ENCODE results near the gene C10orf67.
"Not testable (repeated sequence)": the region's sequence is repeated elsewhere in the genome, so short reads cannot be mapped to it uniquely, and the experiment has no call there.

Gene C10orf67

GRCh38 chr10:23362069-23362830, 17.7 kb upstream of the C10orf67 start:
- no peak for DNase-seq

- DNase-seq: no peak
These were observed 17.1 kb upstream of the C10orf67 start for GRCh38 chr10:23361665-23362064.

- no peak for DNase-seq
These were observed 15.2 kb upstream of the C10orf67 start for GRCh38 chr10:23359692-23360380.

- no peak for DNase-seq
These were observed 13.8 kb upstream of the C10orf67 start for GRCh38 chr10:23358357-23358756.

DNA sequence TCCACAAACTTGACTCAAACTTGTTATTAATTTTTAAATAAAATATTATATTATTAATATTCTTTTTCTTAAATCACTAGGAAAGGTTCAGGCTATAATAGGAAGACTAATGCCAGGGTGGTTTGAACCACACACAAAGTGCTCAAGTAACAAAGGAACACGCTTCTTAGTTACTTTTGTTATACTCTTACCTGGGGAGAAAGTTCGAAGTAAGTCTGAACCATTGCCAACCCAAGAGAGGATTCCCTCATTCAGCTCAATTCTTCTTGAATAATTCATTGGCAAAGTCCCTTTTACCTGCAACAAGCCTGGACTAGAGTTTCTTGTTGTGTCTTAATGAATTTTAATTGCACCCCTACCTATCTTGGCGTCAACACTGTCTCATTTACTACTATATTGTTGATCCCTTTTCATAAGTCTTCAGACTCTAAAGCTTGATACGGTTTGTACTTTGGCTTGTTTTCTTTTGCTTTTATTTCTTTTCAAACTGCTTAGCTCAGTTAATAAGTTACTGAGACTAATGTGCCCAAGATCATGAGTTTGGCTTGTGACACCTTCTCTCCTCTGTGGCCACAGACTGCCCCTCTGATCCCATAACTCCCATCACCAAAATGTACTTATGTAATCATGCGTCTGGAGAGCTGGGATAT, 10.2 kb upstream of the C10orf67 start:
- DNase-seq: no peak

DNA sequence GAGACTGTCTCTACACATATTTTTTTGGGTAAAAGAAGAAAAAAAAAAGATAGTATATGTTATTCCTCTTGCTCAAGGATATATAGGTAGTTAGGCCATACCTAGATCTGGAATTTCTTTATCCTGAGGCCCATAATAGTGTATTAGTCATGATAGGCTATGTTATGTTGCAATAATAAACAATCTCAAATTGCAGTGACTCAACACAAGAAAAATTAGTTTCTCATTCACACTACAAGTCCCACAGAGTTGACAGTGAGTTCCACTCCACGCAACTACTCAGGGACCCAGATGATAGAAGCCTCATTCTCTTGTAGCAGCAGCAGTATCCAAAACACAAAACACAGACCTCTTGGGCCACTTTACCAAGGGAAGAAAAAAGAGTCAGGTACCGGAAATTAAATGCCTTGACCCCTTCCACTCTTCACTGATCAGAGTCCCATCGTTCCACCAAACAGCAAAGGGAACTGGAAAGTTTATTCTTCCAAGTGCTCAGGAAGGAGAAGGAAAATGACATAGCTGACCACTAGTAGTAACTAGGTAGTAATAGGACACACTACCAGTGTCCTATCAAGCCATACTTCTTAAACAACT, 7.4 kb upstream of the C10orf67 start:
- DNase-seq: no peak

GRCh38 chr10:23350706-23351105, 6.1 kb upstream of the C10orf67 start:
- DNase-seq: not testable (repeated sequence)

DNA sequence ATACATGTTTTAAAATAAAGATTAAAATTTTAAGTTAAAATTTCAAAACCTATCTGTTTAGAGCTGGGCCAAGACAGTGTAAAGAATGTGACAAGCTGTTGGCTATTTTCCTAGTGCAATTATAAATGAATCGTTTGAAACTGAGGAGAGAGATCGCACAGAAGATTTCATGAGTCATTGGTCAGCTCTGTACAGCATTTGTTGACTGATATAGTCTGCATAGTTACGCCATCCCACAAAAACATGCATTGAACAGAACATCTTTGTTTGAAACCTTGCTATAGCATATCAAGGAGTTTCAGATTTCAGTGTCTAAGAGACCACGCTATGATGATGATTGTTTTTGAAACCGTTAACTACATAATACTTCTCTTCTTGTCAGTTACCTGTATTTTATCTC, 1.3 kb upstream of the C10orf67 start:
- DNase-seq: peak; percentile 47 to 54

- DNase-seq: peak; percentile 9 to 68
These were observed 881 bp downstream of the C10orf67 start for GRCh38 chr10:23343591-23344240.

- DNase-seq: no peak
These were observed 2.2 kb downstream of the C10orf67 start for GRCh38 chr10:23342213-23342884.

GRCh38 chr10:23341004-23341403, 3.6 kb downstream of the C10orf67 start:
- DNase-seq: no peak

DNA sequence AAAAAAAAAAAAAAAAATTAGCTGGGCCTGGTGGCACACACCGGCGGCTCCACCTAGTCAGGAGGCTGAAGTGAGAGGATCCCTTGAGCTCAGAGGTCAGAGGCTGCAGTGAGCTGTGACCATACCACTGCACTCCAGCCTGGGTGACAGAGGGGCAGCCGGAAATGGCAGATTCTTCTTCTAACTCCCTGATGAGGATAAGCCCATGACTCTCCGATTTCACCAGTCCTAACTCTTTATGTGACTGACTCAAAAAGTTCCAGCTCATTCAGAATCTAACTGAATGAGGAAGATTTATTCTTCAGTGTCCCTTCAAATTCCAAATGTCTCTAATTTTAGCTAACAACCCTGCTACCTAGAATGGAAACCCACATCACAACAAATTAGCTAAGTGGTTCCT, 4.2 kb downstream of the C10orf67 start:
- DNase-seq: no peak

DNA sequence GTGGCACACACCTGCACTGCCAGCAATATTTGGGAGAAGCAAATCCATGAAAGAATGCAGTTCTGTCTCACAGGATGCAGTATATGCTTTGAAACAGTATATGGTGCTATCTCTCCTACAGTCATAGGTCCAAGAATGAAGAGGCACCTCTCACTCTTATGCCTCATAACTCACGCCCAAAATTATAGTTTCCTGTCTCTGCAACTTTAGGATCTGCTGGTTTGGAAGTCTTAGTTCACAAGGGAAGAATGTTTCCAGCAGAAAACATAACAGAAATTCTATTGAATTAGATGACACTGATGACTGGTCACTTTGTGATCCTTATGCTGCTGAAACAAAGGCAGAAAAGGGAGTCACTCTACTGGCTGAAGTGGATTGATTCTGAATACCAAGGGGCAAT, 5.7 kb downstream of the C10orf67 start:
- DNase-seq: no peak

DNA sequence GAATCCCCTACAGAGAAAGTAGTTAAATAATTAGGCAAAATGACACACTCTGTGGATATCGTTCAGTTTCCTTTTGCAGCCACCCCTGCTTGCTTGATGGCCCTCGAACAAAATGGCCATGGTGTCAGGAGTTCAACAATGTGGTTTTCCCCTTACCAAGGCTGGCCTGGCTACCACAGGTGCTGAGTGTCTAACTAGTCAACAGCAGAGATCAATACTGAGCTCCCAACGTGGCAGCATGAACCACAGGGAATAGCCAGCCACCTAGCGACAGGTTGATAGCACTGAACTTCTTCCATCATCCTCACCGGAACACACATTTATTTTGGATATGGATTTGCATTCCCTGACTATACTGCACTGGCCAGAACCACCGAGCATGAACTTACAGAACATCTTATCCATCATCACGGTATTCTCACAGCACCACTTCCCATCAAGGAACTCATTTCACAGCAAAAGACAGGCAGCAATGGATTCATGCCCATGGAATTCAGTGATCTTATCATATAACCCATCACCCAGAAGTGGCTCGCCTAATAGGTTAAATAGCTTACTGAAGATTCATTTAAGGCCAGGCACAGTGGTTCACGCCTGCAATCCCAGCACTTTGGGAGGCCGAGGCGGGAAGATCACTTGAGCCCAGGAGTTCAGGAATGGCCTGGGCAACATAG, 6.3 kb downstream of the C10orf67 start:
- DNase-seq: peak; percentile 27 to 60

DNA sequence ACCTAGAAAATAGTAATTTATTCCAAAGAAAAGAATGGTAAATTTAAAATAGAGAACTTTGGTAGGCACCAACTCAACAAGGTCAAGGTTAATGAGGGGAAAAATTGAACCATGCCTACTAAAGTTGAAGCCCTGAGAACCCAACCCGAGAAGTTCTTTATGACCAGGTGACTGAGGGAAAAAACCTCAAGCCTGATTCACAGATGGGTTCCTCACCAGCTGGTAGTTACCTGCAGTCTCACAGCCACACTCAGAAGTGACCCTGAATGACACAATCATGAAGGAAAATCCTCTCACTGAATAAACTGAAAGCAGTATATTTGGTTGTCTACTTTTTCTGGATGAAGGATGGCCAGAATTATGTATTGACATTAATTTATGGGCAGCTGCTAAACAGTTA, 7.0 kb downstream of the C10orf67 start:
- no peak for DNase-seq

DNA sequence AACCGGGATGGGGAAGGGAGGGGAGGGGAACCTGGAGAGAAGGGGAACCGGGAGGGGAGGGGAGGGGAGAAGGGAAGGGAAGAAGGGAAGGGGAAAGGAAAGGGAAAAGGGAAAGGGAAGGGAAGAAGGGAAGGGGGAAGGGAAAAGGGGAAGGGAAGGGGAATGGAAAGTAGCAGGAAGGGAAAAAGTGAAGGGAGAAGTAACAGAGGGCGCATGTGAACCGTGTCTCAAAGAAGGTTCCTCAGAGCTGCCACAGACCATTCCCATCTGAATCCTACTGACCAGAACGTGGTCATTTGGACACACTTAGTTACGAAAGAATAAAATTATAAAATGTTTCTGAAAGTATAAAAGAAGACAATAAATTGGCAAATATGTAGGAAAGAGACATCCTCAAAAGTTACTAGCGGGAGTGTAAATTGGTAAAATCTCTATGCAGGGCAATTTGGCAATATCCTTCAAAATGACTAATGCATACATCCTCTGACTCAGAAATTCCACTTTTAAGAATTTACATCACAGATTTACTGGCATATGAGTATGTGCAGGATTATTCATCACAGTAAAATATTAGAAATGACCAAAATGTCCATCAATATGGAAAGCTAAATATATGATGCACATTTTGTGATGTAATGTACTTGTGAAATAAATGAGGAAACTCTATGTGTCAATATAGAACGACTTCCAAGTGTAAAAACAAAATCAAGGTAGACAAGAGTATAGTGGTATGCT, 12.9 kb downstream of the C10orf67 start:
- DNase-seq: no peak

DNA sequence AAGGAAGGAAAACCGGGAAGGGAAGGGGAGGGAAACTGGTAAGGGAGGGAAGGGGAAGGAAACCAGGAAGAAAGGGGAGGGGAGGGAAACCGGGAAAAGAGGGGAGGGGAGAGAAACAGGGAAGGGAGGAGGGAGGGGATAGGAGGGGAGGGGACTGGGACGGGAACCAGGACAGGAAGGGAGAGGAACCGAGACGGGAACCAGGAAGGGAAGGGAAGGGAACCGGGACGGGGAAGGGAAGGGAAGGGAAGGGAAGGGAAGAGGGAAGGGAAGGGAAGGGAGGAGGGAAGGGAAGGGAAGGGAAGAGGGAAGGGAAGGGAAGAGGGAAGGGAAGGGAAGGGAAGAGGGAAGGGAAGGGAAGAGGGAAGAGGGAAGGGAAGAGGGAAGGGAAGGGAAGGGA, 13.6 kb downstream of the C10orf67 start:
- no peak for DNase-seq

DNA sequence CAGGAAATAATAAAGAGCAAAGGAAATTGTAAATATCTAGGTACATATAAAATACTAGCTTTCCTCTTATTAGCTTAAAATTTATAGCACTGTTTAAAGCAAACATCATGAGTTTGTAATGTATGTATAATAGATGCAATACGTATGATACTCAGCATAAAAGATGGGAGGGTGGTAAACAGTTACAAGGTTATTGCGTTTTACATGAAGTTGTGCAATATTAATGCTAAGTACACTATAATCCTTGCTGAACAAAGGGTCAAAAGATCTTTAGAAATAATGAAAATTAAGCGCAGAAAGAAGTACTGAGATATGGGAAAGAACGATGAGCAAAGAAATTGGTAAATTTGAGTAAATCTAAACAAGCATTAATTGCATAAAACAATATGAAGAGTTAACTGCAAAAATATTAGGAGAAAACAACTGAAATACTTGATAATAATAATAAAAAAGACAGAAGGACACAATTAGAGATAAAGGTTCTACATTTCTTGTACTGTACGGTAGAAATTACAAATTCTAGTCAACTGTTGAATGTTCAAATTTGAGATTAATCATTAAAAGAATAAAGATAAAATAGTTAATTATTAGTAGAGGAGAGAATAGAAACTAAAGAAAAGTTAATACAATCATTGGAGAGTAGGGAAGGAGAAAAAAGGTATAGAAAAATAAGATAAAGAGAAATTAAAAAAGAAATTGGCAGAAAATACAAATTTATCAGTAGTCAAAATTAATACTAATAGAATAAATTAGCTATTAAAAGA, 17.9 kb downstream of the C10orf67 start:
- no peak for DNase-seq

- no peak for DNase-seq
These were observed 19.5 kb downstream of the C10orf67 start for GRCh38 chr10:23325132-23325531.

- no peak for DNase-seq
These were observed 20.2 kb downstream of the C10orf67 start for GRCh38 chr10:23324351-23324750.

Measured in NCI-H526 (cell line).